ENCODE data around the gene C9orf57.
"Not testable (repeated sequence)": the region's sequence is repeated elsewhere in the genome, so short reads cannot be mapped to it uniquely, and the experiment has no call there.

The C9orf57 gene

GRCh38 chr9:72089451-72090130 lies 29.2 kb upstream of the C9orf57 start:
- Histone ChIP-seq H3K27me3 (ENCODE audit: control insufficient read depth, low read length) (no peaks in the 10 kb centered on the region), H3K9me2 (replicated peaks; ENCODE audit: control insufficient read depth, low read length) (no peaks in the 10 kb centered on the region), H4K20me1 (ENCODE audit: control insufficient read depth, insufficient read depth, low read depth, low read length) (no peaks in the 10 kb centered on the region), H3K9me3 (ENCODE audit: control insufficient read depth, insufficient read depth, low read length) (no peaks in the 10 kb centered on the region), H3F3A (ENCODE audit: control insufficient read depth, insufficient read depth) (no peaks in the 10 kb centered on the region), H3K79me2 (ENCODE audit: control insufficient read depth, low read length) (no peaks in the 10 kb centered on the region), H3K4me3 (ENCODE audit: low read length) (no peak overlapping the region), H3K27ac (ENCODE audit: low read depth, low read length) (no peak overlapping the region), H3K4me1 (ENCODE audit: control insufficient read depth, low read length) (no peaks in the 10 kb centered on the region), H3K36me3 (ENCODE audit: control insufficient read depth, low read length) (no peaks in the 10 kb centered on the region), H3K4me2 (ENCODE audit: low read length) (no peak overlapping the region)
- no peak for TF ChIP-seq CTCF (IDR thresholded peaks at IDR 0.05; ENCODE audit: low read depth, low read length, poor library complexity, severe bottlenecking)
- TF ChIP-seq EZH2phosphoT487 (IDR thresholded peaks at IDR 0.05; ENCODE audit: borderline replicate concordance, low read length): no peak

DNA sequence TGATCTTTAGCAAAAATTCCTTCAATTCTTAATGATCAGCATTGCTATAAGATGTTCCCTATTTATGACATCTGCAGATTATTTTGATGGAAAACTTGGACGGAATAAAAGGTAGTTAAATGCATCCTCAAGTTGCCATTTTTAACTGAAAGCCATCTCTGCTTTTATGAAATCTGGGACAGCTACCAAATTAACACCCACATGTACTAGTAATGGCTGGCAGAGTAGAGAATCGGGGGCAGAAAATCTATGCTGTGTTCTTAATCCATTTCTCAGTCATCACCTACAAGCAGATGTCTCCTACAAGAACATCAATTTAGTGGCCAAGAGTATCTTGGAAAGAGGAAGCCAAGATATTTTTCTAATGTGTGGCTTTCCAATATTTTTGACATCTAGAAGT lies 22.1 kb upstream of the C9orf57 start:
- Histone ChIP-seq H3K27me3 (ENCODE audit: control insufficient read depth, low read length) (no peaks in the 10 kb centered on the region), H3F3A (ENCODE audit: control insufficient read depth, insufficient read depth) (no peaks in the 10 kb centered on the region), H3K79me2 (ENCODE audit: control insufficient read depth, low read length) (no peaks in the 10 kb centered on the region), H3K4me1 (ENCODE audit: control insufficient read depth, low read length) (no peaks in the 10 kb centered on the region), H3K9me3 (ENCODE audit: control insufficient read depth, insufficient read depth, low read length) (no peaks in the 10 kb centered on the region), H3K4me2 (ENCODE audit: low read length) (no peak overlapping the region), H3K4me3 (ENCODE audit: low read length) (no peak overlapping the region), H3K27ac (ENCODE audit: low read depth, low read length) (no peak overlapping the region), H3K9me2 (replicated peaks; ENCODE audit: control insufficient read depth, low read length) (no peaks in the 10 kb centered on the region), H4K20me1 (ENCODE audit: control insufficient read depth, insufficient read depth, low read depth, low read length) (no peaks in the 10 kb centered on the region), H3K36me3 (ENCODE audit: control insufficient read depth, low read length) (no peaks in the 10 kb centered on the region)
- TF ChIP-seq CTCF (IDR thresholded peaks at IDR 0.05; ENCODE audit: low read depth, low read length, poor library complexity, severe bottlenecking) (no peak), EZH2phosphoT487 (IDR thresholded peaks at IDR 0.05; ENCODE audit: borderline replicate concordance, low read length) (no peak)

DNA sequence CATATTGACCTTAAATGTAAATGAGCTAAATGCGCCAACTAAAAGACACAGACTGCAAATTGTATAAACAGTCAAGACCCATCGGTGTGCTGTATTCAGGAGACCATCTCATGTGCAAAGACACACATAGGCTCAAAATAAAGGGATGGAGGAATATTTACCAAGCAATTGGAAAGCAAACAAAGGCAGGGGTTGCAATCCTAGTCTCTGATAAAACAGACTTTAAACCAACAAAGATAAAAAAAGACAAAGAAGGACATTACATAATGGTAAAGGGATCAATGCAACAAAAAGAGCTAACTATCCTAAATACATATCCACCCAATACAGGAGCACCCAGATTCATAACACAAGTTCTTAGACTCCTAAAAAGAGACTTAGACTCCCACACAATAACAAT lies 14.3 kb upstream of the C9orf57 start:
- H3K36me3 ChIP-seq (ENCODE audit: control insufficient read depth, low read length); H4K20me1 ChIP-seq (ENCODE audit: control insufficient read depth, insufficient read depth, low read depth, low read length); H3K79me2 ChIP-seq (ENCODE audit: control insufficient read depth, low read length); H3K27me3 ChIP-seq (ENCODE audit: control insufficient read depth, low read length); H3K27ac ChIP-seq (ENCODE audit: low read depth, low read length); H3K9me3 ChIP-seq (ENCODE audit: control insufficient read depth, insufficient read depth, low read length); H3K9me2 ChIP-seq (replicated peaks; ENCODE audit: control insufficient read depth, low read length); H3K4me1 ChIP-seq (ENCODE audit: control insufficient read depth, low read length); H3K4me3 ChIP-seq (ENCODE audit: low read length); H3F3A ChIP-seq (ENCODE audit: control insufficient read depth, insufficient read depth); H3K4me2 ChIP-seq (ENCODE audit: low read length): not testable (repeated sequence)

DNA sequence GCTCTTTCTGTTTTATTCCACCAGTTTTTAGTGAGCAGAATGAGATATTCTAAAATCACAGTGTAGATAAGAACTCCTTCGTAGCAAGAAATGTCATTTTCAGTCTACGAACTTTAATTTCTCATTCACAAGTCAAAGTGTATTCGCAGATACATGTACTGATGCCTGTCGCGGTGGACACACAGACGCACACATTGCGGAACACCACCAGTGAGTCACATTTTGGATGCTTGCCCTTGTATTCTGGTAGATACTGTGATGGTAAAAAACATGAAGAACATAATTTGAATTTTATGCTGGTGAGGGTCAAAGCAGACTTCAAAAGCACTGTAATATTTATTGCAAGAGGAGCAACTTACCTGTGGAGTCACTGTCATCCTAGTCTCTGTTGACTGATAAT lies 4.7 kb upstream of the C9orf57 start:
- Histone ChIP-seq H3K79me2 (ENCODE audit: control insufficient read depth, low read length) (no peaks in the 10 kb centered on the region), H3K27ac (ENCODE audit: low read depth, low read length) (no peak overlapping the region), H3K9me2 (replicated peaks; ENCODE audit: control insufficient read depth, low read length) (no peaks in the 10 kb centered on the region), H3K9me3 (ENCODE audit: control insufficient read depth, insufficient read depth, low read length) (no peaks in the 10 kb centered on the region), H3K4me2 (ENCODE audit: low read length) (no peak overlapping the region), H3K27me3 (ENCODE audit: control insufficient read depth, low read length) (no peaks in the 10 kb centered on the region), H4K20me1 (ENCODE audit: control insufficient read depth, insufficient read depth, low read depth, low read length) (no peaks in the 10 kb centered on the region), H3K36me3 (ENCODE audit: control insufficient read depth, low read length) (no peaks in the 10 kb centered on the region), H3K4me3 (ENCODE audit: low read length) (no peak overlapping the region), H3F3A (ENCODE audit: control insufficient read depth, insufficient read depth) (no peaks in the 10 kb centered on the region), H3K4me1 (ENCODE audit: control insufficient read depth, low read length) (no peaks in the 10 kb centered on the region)
- TF ChIP-seq CTCF (IDR thresholded peaks at IDR 0.05; ENCODE audit: low read depth, low read length, poor library complexity, severe bottlenecking): no peak
- TF ChIP-seq EZH2phosphoT487 (IDR thresholded peaks at IDR 0.05; ENCODE audit: borderline replicate concordance, low read length): no peak

All from DOHH2 (cell line).